CD4-positive, alpha-beta T cell (primary cell): ENCODE data around the gene SYCN. TPM values are rescaled to one million over a fixed set of nuclear protein-coding genes. Genes with fewer than 3 reads are reported as not detected.

Experiments
- ATAC-seq: fragments of 200-7000 bp; cut with Tn5 transposase; one replicate; pipeline ENCODE4 v1.10.0; 2022; ENCODE audit warnings: mild to moderate bottlenecking; ENCODE audit not compliant: poor library complexity
- CTCF ChIA-PET: fragments of 350-600 bp; sonication (Branson Sonifier 250); formaldehyde crosslinking; loops from one replicate; lab custom pipeline; 2021; ENCODE audit warnings: antibody characterized with exemption, inconsistent platforms; lab: Charles Lee
- POLR2A ChIA-PET: fragments of 350-600 bp; sonication (Branson Sonifier 250); formaldehyde crosslinking; loops from one replicate; lab custom pipeline; 2021; ENCODE audit warnings: antibody characterized with exemption, inconsistent platforms; lab: Charles Lee
- DNase-seq, 14 experiments: peaks; one replicate each; pipeline ENCODE4 v3.0.0-alpha.2; 2013 to 2020; ENCODE audit warnings: mixed read lengths in 2 of 14
- H3K27ac ChIP-seq, 2 donors: one replicate each; pipeline versions ENCODE4 v1.5.1 to v1.7.0; 2013; ENCODE audit warnings: low read length in 2 of 2, low read depth in 1 of 2, mild to moderate bottlenecking in 1 of 2
- H3K27me3 ChIP-seq, 2 experiments: 1 replicate in 1 of 2; 2 replicates in 1 of 2; pipeline versions ENCODE4 v1.6.1 to v1.7.0; 2013; ENCODE audit warnings: low read length in 2 of 2, control low read depth in 1 of 2, mild to moderate bottlenecking in 1 of 2, moderate library complexity in 1 of 2; ENCODE audit not compliant: insufficient read depth in 2 of 2, control insufficient read depth in 1 of 2
- H3K36me3 ChIP-seq: one replicate; pipeline ENCODE4 v1.6.1; 2013; ENCODE audit warnings: low read length, control low read depth; ENCODE audit not compliant: insufficient read depth
- H3K4me1 ChIP-seq: one replicate; pipeline ENCODE4 v1.6.1; 2013; ENCODE audit warnings: low read length, control low read depth; ENCODE audit not compliant: insufficient read depth
- H3K4me3 ChIP-seq: one replicate; pipeline ENCODE4 v1.5.1; 2013; ENCODE audit warnings: mild to moderate bottlenecking, low read length, moderate library complexity
- H3K9me3 ChIP-seq, 2 experiments: 1 replicate in 1 of 2; 2 replicates in 1 of 2; pipeline versions ENCODE4 v1.6.1 to v1.7.0; 2013; ENCODE audit warnings: low read length in 2 of 2, mild to moderate bottlenecking in 2 of 2, control low read depth in 1 of 2, moderate library complexity in 1 of 2; ENCODE audit not compliant: control insufficient read depth in 1 of 2, insufficient read depth in 1 of 2
- H3K27ac Mint-ChIP-seq: one replicate; pipeline ENCODE4 v1.8.0; 2020; ENCODE audit warnings: mixed read lengths
- H3K27me3 Mint-ChIP-seq: one replicate; pipeline ENCODE4 v1.8.0; 2021; ENCODE audit warnings: mixed read lengths
- H3K36me3 Mint-ChIP-seq: one replicate; pipeline ENCODE4 v1.8.0; 2021; ENCODE audit warnings: low read depth, mixed read lengths
- H3K4me1 Mint-ChIP-seq: one replicate; pipeline ENCODE4 v1.8.0; 2021; ENCODE audit warnings: low read depth, mixed read lengths
- H3K4me3 Mint-ChIP-seq: one replicate; pipeline ENCODE4 v1.8.0; 2020; ENCODE audit warnings: mild to moderate bottlenecking, mixed read lengths
- H3K9me3 Mint-ChIP-seq: one replicate; pipeline ENCODE4 v1.8.0; 2020; ENCODE audit warnings: mixed read lengths
- intact Hi-C, 2 experiments: fragments of 100-400 bp; cut with DNase I in 1 of 2; cut with micrococcal nuclease in 1 of 2; formaldehyde crosslinking; loops; one replicate each; pipeline versions ENCODE4 v1.15.1 to v1.9.0; 2023 to 2025; cut with DNase I, micrococcal nuclease
- total RNA-seq, 174 experiments: library from RNA in 2 of 174; stranded (reverse) in 2 of 174; gene quantifications; one replicate each; pipeline ENCODE4 v1.2.3 and lab custom pipeline; 2021 to 2026
- TF ChIP-seq, protein P1 (sequence below): fragments of 200-600 bp; IDR thresholded peaks from one replicate; pipeline ENCODE4 v1.8.0; 2022; ENCODE audit warnings: antibody characterized with exemption, mild to moderate bottlenecking

Gene SYCN
- total RNA-seq, 2 experiments from 2014 or later, result not detected

DNA sequence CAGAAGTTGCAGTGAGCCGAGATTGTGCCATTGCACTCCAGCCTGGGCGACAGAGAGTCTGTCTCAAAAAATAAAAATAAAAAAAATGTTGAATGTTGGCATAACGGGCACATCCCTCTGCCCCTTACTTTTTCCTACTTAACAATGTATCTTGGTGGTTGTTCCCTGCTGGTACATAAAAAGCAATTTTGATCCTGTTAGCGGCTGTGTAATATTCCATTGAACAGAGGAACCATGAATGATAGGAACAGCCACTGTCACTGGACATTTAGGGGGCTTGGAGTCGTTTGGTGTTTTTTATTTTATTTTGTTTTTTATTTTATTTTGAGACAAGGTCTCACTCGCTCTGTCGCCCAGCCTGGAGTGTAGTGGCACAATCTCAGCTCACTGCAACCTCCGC lies 17.7 kb downstream of the SYCN start:
- Mint-ChIP-seq H3K27me3 (peaks cover 18% of the 10 kb centered on the region), H3K27ac (no peak overlapping the region), H3K9me3 (no peaks in the 10 kb centered on the region), H3K36me3 (no peaks in the 10 kb centered on the region), H3K4me3 (no peak overlapping the region), H3K4me1 (no peaks in the 10 kb centered on the region)
- CTCF ChIA-PET, result interaction anchor here (0.7 to 0.8 kb wide), 2 partner anchors 70 to 135 kb away, joined by 3 read pairs; no protein-coding TSS in a partner anchor
- no peaks in the 10 kb centered on the region for H3K9me3 ChIP-seq
- POLR2A ChIA-PET, result no interaction called here
- ATAC-seq (no peak), DNase-seq (no peak)
- H3K27me3 ChIP-seq, result no peaks in the 10 kb centered on the region
- intact Hi-C loops, result loop anchor here (2.0 to 10.0 kb wide), 3 partner anchors 64 to 222 kb away; no protein-coding TSS in a partner anchor
- no peaks in the 10 kb centered on the region for H3K4me1 ChIP-seq
- TF ChIP-seq, protein P1, sequence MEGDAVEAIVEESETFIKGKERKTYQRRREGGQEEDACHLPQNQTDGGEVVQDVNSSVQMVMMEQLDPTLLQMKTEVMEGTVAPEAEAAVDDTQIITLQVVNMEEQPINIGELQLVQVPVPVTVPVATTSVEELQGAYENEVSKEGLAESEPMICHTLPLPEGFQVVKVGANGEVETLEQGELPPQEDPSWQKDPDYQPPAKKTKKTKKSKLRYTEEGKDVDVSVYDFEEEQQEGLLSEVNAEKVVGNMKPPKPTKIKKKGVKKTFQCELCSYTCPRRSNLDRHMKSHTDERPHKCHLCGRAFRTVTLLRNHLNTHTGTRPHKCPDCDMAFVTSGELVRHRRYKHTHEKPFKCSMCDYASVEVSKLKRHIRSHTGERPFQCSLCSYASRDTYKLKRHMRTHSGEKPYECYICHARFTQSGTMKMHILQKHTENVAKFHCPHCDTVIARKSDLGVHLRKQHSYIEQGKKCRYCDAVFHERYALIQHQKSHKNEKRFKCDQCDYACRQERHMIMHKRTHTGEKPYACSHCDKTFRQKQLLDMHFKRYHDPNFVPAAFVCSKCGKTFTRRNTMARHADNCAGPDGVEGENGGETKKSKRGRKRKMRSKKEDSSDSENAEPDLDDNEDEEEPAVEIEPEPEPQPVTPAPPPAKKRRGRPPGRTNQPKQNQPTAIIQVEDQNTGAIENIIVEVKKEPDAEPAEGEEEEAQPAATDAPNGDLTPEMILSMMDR, result no peak
- no peaks in the 10 kb centered on the region for H3K36me3 ChIP-seq
- no peak overlapping the region for H3K4me3 ChIP-seq
- no peak overlapping the region for H3K27ac ChIP-seq

DNA sequence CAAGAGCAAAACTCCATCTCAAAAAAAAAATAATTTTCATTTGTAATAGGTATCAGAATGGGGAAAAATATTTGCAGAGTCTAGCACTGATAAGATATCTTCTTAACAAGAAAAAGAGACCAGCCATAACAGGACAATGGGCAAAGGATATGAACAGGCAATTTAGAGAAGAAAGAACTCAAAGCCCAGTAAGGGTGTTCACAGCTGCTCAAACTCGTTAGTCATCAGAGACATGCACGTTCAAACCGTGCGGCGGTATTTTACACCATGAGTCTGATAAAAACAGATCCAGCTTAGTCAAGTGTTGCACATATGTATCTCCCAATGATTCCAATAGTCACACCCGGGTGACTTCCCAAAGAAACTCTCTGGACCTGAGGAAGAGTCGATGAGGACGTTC lies 21.0 kb downstream of the SYCN start:
- TF ChIP-seq, protein P1, result no peak
- POLR2A ChIA-PET, result no interaction called here
- Histone ChIP-seq H3K27me3 (no peaks in the 10 kb centered on the region), H3K27ac (no peak overlapping the region), H3K9me3 (peaks cover 0 to 4% of the 10 kb centered on the region in 2 experiments), H3K36me3 (peaks cover 6% of the 10 kb centered on the region), H3K4me1 (no peaks in the 10 kb centered on the region), H3K4me3 (no peak overlapping the region)
- H3K27me3 Mint-ChIP-seq, result peaks cover 5% of the 10 kb centered on the region
- H3K4me1 Mint-ChIP-seq, result no peaks in the 10 kb centered on the region
- CTCF ChIA-PET, result interaction anchor here (1.0 kb wide), 1 partner anchor 61 kb away, joined by 4 read pairs; no protein-coding TSS in a partner anchor
- no peak overlapping the region for H3K27ac Mint-ChIP-seq
- H3K36me3 Mint-ChIP-seq, result peaks cover 3% of the 10 kb centered on the region
- intact Hi-C loops, result loop anchor here in 1 of 2 experiments (10.0 kb wide), 1 partner anchor 218 kb away; no protein-coding TSS in a partner anchor
- no peaks in the 10 kb centered on the region for H3K9me3 Mint-ChIP-seq
- no peak for ATAC-seq
- H3K4me3 Mint-ChIP-seq, result no peak overlapping the region
- DNase-seq, result no peak

DNA sequence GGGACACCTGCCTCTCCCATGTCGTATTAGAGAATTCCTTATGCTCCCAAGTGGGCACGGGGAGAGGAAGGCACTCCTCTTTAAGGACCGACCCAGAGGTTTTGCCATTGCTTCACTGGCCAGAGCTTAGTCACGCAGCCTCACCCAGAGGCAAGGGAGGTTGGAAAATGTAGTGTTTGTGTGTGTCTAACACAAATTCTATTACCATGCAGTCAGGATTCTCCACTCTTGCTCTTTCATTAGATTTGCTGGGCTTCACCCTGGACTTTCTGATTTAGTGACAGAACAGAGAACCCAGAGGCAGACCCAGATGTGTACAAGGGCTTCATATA lies 21.9 kb downstream of the SYCN start:
- Histone ChIP-seq H3K4me3 (no peak overlapping the region), H3K36me3 (peaks cover 13% of the 10 kb centered on the region), H3K27me3 (no peaks in the 10 kb centered on the region), H3K9me3 (peaks cover 0 to 4% of the 10 kb centered on the region in 2 experiments), H3K27ac (no peak overlapping the region), H3K4me1 (no peaks in the 10 kb centered on the region)
- TF ChIP-seq, protein P1, result no peak
- H3K36me3 Mint-ChIP-seq, result peaks cover 7% of the 10 kb centered on the region
- no peak overlapping the region for H3K4me3 Mint-ChIP-seq
- ChIA-PET POLR2A (no interaction called here), CTCF (no interaction called here)
- ATAC-seq, result no peak
- H3K9me3 Mint-ChIP-seq, result no peaks in the 10 kb centered on the region
- peaks cover 2% of the 10 kb centered on the region for H3K27me3 Mint-ChIP-seq
- intact Hi-C loops, result loop anchor here in 1 of 2 experiments (10.0 kb wide), 1 partner anchor 217 kb away; no protein-coding TSS in a partner anchor
- no peak for DNase-seq
- no peaks in the 10 kb centered on the region for H3K4me1 Mint-ChIP-seq
- H3K27ac Mint-ChIP-seq, result no peak overlapping the region
